Muscle of leg (tissue), 11 donors: ENCODE results near the gene CFAP221. TPM values are rescaled to one million over a fixed set of nuclear protein-coding genes. Genes with fewer than 3 reads are reported as not detected.
A peak's percentile ranks its signal among the peaks of the same experiment; 100 is the strongest.

Experiments
- DNase-seq: peaks from one replicate; pipeline ENCODE4 v3.0.0; 2013
- H3K27ac ChIP-seq: one replicate; pipeline ENCODE4 v1.5.1; 2013; ENCODE audit warnings: mild to moderate bottlenecking, low read length, control low read depth
- H3K27me3 ChIP-seq: one replicate; pipeline ENCODE4 v1.6.1; 2013; ENCODE audit warnings: low read length; ENCODE audit not compliant: control insufficient read depth, insufficient read depth
- H3K36me3 ChIP-seq: one replicate; pipeline ENCODE4 v1.6.1; 2013; ENCODE audit warnings: low read length; ENCODE audit not compliant: control insufficient read depth, insufficient read depth
- H3K4me1 ChIP-seq: one replicate; pipeline ENCODE4 v1.6.1; 2013; ENCODE audit warnings: low read length; ENCODE audit not compliant: control insufficient read depth, insufficient read depth
- H3K4me3 ChIP-seq: one replicate; pipeline ENCODE4 v1.5.1; 2013; ENCODE audit warnings: low read length, control low read depth
- H3K9me3 ChIP-seq: replicated peaks from 2 replicates; pipeline ENCODE4 v1.6.1; 2013; ENCODE audit warnings: low read depth, low read length; ENCODE audit not compliant: control insufficient read depth
- WGBS: methylation state at CpG from one replicate; pipeline ENCODE4 v1.1.5; 2013; ENCODE audit warnings: missing lambda C conversion rate; ENCODE audit not compliant: insufficient coverage; 5-methylcytosine and 5-hydroxymethylcytosine counted together
- polyA plus RNA-seq, 8 donors: library from polyadenylated mRNA; unstranded; fragments of 120-200 nt; gene quantifications; one replicate each; pipeline versions ENCODE4 v1.2.1 to v1.2.3, GENCODE V29; 2013; ENCODE audit warnings: inconsistent platforms in 1 of 8, low replicate concordance in 1 of 8; ENCODE audit not compliant: insufficient read length in 8 of 8, insufficient read depth in 1 of 8
- total RNA-seq: library from RNA; stranded (reverse); fragments of 120-200 nt; gene quantifications from one replicate; pipeline ENCODE4 v1.2.4, GENCODE V29; 2013

Gene CFAP221
- total and polyA plus RNA-seq, 9 donors: 0.22 to 4.2 (median 0.63) TPM

GRCh38 chr2:119678021-119678656 lies 133.9 kb downstream of the CFAP221 start:
- no peak overlapping the region for H3K4me3 ChIP-seq
- 53% methylated on average over 8 of the region's 19 CpGs for WGBS
- DNase-seq: peak; percentile 57
- H3K27ac ChIP-seq: no peak overlapping the region
- H3K36me3 ChIP-seq: peaks cover 20% of the 10 kb centered on the region
- H3K9me3 ChIP-seq: no peaks in the 10 kb centered on the region
- no peaks in the 10 kb centered on the region for H3K27me3 ChIP-seq
- H3K4me1 ChIP-seq: peaks cover 12% of the 10 kb centered on the region

- Histone ChIP-seq H3K36me3 (peaks cover 22% of the 10 kb centered on the region), H3K4me3 (peak overlapping the region; percentile 96), H3K9me3 (no peaks in the 10 kb centered on the region), H3K4me1 (peaks cover 14% of the 10 kb centered on the region), H3K27ac (no peak overlapping the region), H3K27me3 (no peaks in the 10 kb centered on the region)
- DNase-seq: no peak
- WGBS: 0% methylated on average over 9 of the region's 9 CpGs
These were observed 135.2 kb downstream of the CFAP221 start for GRCh38 chr2:119679526-119679837.

- H3K27me3 ChIP-seq: no peaks in the 10 kb centered on the region
- DNase-seq: no peak
- WGBS: 48% methylated on average over 2 of the region's 2 CpGs
- no peak overlapping the region for H3K27ac ChIP-seq
- peaks cover 22% of the 10 kb centered on the region for H3K36me3 ChIP-seq
- H3K9me3 ChIP-seq: no peaks in the 10 kb centered on the region
- peak overlapping the region; percentile 96 for H3K4me3 ChIP-seq
- peaks cover 14% of the 10 kb centered on the region for H3K4me1 ChIP-seq
These were observed 135.6 kb downstream of the CFAP221 start for GRCh38 chr2:119679846-119680245.

- Histone ChIP-seq H3K4me1 (peaks cover 14% of the 10 kb centered on the region), H3K27ac (no peak overlapping the region), H3K4me3 (no peak overlapping the region), H3K27me3 (no peaks in the 10 kb centered on the region), H3K36me3 (peaks cover 22% of the 10 kb centered on the region), H3K9me3 (no peaks in the 10 kb centered on the region)
- DNase-seq: no peak
- 98% methylated on average over 7 of the region's 13 CpGs for WGBS
These were observed 136.4 kb downstream of the CFAP221 start for GRCh38 chr2:119680457-119681202.

GRCh38 chr2:119681203-119681867 lies 137.1 kb downstream of the CFAP221 start:
- no peak for DNase-seq
- no peak overlapping the region for H3K4me3 ChIP-seq
- H3K27me3 ChIP-seq: no peaks in the 10 kb centered on the region
- peaks cover 26% of the 10 kb centered on the region for H3K36me3 ChIP-seq
- H3K9me3 ChIP-seq: no peaks in the 10 kb centered on the region
- peaks cover 14% of the 10 kb centered on the region for H3K4me1 ChIP-seq
- 94% methylated on average over 10 of the region's 25 CpGs for WGBS
- no peak overlapping the region for H3K27ac ChIP-seq

- DNase-seq: no peak
- peaks cover 14% of the 10 kb centered on the region for H3K4me1 ChIP-seq
- H3K4me3 ChIP-seq: no peak overlapping the region
- 100% methylated on average over 2 of the region's 4 CpGs for WGBS
- H3K9me3 ChIP-seq: no peaks in the 10 kb centered on the region
- no peaks in the 10 kb centered on the region for H3K27me3 ChIP-seq
- H3K36me3 ChIP-seq: peaks cover 31% of the 10 kb centered on the region
- no peak overlapping the region for H3K27ac ChIP-seq
These were observed 137.6 kb downstream of the CFAP221 start for GRCh38 chr2:119681868-119682220.

GRCh38 chr2:119682578-119682977 lies 138.3 kb downstream of the CFAP221 start:
- no peak overlapping the region for H3K27ac ChIP-seq
- H3K4me3 ChIP-seq: no peak overlapping the region
- H3K36me3 ChIP-seq: peaks cover 33% of the 10 kb centered on the region
- H3K27me3 ChIP-seq: no peaks in the 10 kb centered on the region
- H3K9me3 ChIP-seq: no peaks in the 10 kb centered on the region
- H3K4me1 ChIP-seq: peaks cover 14% of the 10 kb centered on the region
- DNase-seq: no peak
- WGBS: 84% methylated on average over 8 of the region's 8 CpGs

GRCh38 chr2:119683074-119683712 lies 138.9 kb downstream of the CFAP221 start:
- DNase-seq: no peak
- Histone ChIP-seq H3K27ac (no peak overlapping the region), H3K4me3 (no peak overlapping the region), H3K9me3 (no peaks in the 10 kb centered on the region), H3K27me3 (no peaks in the 10 kb centered on the region), H3K36me3 (peaks cover 33% of the 10 kb centered on the region), H3K4me1 (peaks cover 11% of the 10 kb centered on the region)
- 69% methylated on average over 7 of the region's 7 CpGs for WGBS

GRCh38 chr2:119683713-119684443 lies 139.6 kb downstream of the CFAP221 start:
- 57% methylated on average over 20 of the region's 22 CpGs for WGBS

More at GRCh38 chr2:119683713-119684443, 139.6 kb downstream of the CFAP221 start:
- H3K27me3 ChIP-seq: no peaks in the 10 kb centered on the region
- DNase-seq: no peak
- H3K36me3 ChIP-seq: peaks cover 34% of the 10 kb centered on the region
- H3K27ac ChIP-seq: no peak overlapping the region
- no peak overlapping the region for H3K4me3 ChIP-seq
- H3K9me3 ChIP-seq: no peaks in the 10 kb centered on the region
- peaks cover 6% of the 10 kb centered on the region for H3K4me1 ChIP-seq
